Lower lobe of right lung (tissue), 2 donors: ENCODE data around the gene THAP10. TPM values are rescaled to one million over a fixed set of nuclear protein-coding genes. Genes with fewer than 3 reads are reported as not detected.

Experiments used
- ATAC-seq, 2 donors: fragments of 200-7000 bp; cut with Tn5 transposase; one replicate each; pipeline ENCODE4 v1.9.1; 2020 to 2022; ENCODE audit warnings: mild to moderate bottlenecking in 2 of 2, moderate library complexity in 2 of 2
- DNase-seq: peaks from one replicate; pipeline ENCODE4 v3.0.0-alpha.2; 2020
- H3K27ac ChIP-seq: fragments of 200-600 bp; one replicate; pipeline ENCODE4 v1.8.0; 2022
- H3K27me3 ChIP-seq: fragments of 200-600 bp; one replicate; pipeline ENCODE4 v1.8.0; 2022; ENCODE audit warnings: low read depth
- H3K36me3 ChIP-seq: fragments of 200-600 bp; one replicate; pipeline ENCODE4 v1.8.0; 2022; ENCODE audit warnings: mild to moderate bottlenecking
- H3K4me1 ChIP-seq: fragments of 200-600 bp; one replicate; pipeline ENCODE4 v1.8.0; 2022
- H3K4me3 ChIP-seq: fragments of 200-600 bp; one replicate; pipeline ENCODE4 v1.8.0; 2022; ENCODE audit warnings: mild to moderate bottlenecking
- H3K9me3 ChIP-seq: fragments of 200-600 bp; one replicate; pipeline ENCODE4 v1.8.0; 2022
- intact Hi-C: fragments of 100-400 bp; cut with DNase I; formaldehyde crosslinking; loops from one replicate; pipeline ENCODE4 v1.11.0; 2022
- total RNA-seq: library from RNA; stranded (reverse); fragmentation: NEBNext Ultra II Directional; extraction: Animal tissue kit (Norgen Biotek cat#: 25700); gene quantifications from one replicate; pipeline ENCODE4 v1.2.1, GENCODE V29; 2021
- TF ChIP-seq, protein P1 (sequence below): fragments of 200-600 bp; IDR thresholded peaks from one replicate; pipeline ENCODE4 v1.8.0; 2022; ENCODE audit warnings: antibody characterized with exemption, mild to moderate bottlenecking
- donor health status: DM: no; HTN: yes; CAD: no; lungs with severe emphysema.

Gene THAP10
- total RNA-seq, 1 donor from 2014 or later, result 2.4 TPM

DNA sequence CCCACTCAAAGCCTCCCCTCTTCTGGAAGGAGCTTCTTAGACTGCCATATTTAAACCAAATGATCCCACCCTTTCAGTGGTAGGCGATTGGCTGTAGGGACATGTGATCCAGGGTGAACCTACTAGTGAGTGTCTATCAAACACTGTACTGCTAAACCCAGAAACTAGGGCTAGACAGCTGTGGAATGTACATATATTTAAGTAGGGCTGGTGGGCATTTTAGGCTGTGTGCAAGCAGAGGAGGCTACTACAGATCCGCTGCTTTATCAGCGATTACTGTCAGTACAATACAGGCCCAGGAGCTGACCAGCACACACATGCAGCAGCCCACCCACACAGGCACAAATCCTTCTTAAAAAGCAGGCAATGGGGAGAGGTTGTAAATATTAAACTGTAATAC, 22.9 kb downstream of the THAP10 start:
- intact Hi-C loops, result no loop called here
- ATAC-seq, result no peak

DNA sequence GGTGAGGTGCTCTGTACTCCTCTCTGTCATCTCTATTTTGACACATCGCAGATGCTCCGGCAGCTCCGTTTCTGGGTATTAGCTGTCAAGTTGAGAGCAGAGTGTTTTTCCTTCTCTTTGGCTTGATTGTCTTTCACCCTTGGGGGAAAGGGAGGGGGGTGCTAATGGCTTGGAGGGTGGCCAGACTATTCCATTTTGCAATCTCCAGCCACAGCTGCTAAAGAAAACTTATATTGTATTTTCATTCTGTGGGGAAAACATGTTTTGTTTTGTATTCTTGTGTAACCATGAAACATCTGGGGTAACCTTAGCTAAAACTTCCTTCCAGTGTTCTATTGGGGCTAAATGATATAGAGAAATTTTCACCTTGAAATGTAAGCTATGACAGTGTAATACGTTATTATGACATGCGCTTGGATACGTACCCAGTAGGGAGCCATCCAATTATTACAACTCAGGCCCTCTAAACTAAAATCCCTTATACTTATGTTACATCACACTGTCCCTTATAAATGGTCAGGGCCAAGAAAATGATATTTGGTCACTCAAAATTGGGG, 24.2 kb downstream of the THAP10 start:
- H3K4me3 ChIP-seq, result no peak overlapping the region
- H3K36me3 ChIP-seq, result no peaks in the 10 kb centered on the region
- H3K4me1 ChIP-seq, result no peaks in the 10 kb centered on the region
- TF ChIP-seq, protein P1, sequence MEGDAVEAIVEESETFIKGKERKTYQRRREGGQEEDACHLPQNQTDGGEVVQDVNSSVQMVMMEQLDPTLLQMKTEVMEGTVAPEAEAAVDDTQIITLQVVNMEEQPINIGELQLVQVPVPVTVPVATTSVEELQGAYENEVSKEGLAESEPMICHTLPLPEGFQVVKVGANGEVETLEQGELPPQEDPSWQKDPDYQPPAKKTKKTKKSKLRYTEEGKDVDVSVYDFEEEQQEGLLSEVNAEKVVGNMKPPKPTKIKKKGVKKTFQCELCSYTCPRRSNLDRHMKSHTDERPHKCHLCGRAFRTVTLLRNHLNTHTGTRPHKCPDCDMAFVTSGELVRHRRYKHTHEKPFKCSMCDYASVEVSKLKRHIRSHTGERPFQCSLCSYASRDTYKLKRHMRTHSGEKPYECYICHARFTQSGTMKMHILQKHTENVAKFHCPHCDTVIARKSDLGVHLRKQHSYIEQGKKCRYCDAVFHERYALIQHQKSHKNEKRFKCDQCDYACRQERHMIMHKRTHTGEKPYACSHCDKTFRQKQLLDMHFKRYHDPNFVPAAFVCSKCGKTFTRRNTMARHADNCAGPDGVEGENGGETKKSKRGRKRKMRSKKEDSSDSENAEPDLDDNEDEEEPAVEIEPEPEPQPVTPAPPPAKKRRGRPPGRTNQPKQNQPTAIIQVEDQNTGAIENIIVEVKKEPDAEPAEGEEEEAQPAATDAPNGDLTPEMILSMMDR, result no peak
- H3K27ac ChIP-seq, result peak overlapping the region; percentile 33
- peak in 1 of 2 donors; percentile 25 for ATAC-seq
- no peaks in the 10 kb centered on the region for H3K9me3 ChIP-seq
- no peaks in the 10 kb centered on the region for H3K27me3 ChIP-seq
- no peak for DNase-seq
- intact Hi-C loops, result no loop called here

More for the DNA sequence above, 22.9 kb downstream of the THAP10 start:
- H3K4me3 ChIP-seq, result no peak overlapping the region
- H3K36me3 ChIP-seq, result no peaks in the 10 kb centered on the region
- H3K27ac ChIP-seq, result no peak overlapping the region
- H3K27me3 ChIP-seq, result no peaks in the 10 kb centered on the region
- no peaks in the 10 kb centered on the region for H3K9me3 ChIP-seq
- DNase-seq, result no peak
- H3K4me1 ChIP-seq, result no peaks in the 10 kb centered on the region
- TF ChIP-seq, protein P1, result no peak

DNA sequence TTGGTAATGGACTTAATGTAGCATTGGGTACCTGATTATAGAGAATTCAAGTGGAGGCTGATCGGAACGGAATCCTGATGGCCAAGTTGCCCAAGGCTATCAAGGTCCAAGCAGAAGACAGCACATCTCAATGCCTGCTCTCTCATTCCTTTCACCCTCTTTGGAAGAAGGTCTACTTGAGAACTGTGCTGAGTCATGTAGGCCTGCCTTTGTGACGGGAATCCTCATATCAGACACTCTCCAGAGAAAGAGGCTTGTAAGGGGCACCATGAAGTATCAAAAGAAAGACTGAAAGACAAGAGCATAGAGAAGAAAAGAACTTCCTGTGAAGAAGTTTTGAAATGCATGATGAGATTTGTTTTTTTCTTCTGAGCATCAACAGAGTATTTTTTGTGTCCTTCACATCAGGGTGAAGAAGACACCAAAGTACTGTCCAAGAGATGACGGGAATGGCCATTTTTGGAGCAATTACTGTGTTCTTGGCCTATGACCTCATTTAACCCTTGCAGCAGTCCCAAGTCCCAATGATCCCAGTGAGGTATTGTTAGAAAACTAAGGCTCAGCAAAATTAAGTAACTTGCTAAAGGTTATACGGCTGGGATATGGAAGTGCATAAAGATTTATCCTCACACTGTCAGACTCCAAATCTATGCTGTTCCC, 25.1 kb downstream of the THAP10 start:
- ATAC-seq (no peak), DNase-seq (no peak)
- intact Hi-C loops, result no loop called here
- Histone ChIP-seq H3K4me1 (no peaks in the 10 kb centered on the region), H3K27me3 (no peaks in the 10 kb centered on the region), H3K36me3 (no peaks in the 10 kb centered on the region), H3K4me3 (no peak overlapping the region), H3K9me3 (no peaks in the 10 kb centered on the region), H3K27ac (no peak overlapping the region)
- TF ChIP-seq, protein P1, result no peak

DNA sequence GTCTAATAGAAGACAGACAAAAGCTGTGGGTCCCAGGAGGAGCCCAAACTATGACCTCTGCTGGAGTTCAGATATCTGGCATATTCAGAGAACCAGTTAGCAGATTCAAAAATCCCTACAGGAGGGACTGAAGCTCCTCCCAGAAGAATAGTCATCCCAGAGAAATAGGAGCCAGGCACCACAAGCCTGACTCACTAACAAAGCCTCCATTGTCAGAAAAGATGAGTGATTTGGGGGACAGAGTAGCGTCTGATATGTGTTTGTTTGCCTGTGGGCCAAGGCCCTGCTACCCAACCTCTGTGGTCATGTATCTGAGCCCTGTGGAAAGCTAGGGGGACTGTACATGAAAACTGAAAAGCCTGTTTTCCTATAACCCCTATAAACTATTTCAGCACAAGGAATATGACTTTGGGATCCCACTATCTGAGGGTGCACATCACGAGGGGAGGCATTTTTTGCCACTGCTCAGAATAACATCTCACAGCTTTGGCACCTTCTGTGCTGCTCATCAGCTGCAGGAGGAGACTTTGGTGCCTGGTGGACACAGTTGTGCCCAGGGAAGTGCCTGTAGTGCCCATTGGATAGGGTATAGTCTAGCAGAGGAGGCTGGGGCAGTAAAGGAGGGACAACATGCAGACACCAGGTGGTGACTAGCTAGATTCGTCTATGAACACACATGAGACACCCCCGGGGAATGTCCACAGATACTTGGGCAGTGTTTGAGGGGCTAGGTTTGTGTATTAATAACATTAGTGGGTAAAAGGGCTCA, 28.6 kb downstream of the THAP10 start:
- no peak for DNase-seq
- Histone ChIP-seq H3K4me1 (no peaks in the 10 kb centered on the region), H3K27me3 (no peaks in the 10 kb centered on the region), H3K4me3 (no peak overlapping the region), H3K27ac (no peak overlapping the region), H3K36me3 (no peaks in the 10 kb centered on the region), H3K9me3 (no peaks in the 10 kb centered on the region)
- TF ChIP-seq, protein P1, result no peak
- no peak for ATAC-seq
- intact Hi-C loops, result no loop called here

DNA sequence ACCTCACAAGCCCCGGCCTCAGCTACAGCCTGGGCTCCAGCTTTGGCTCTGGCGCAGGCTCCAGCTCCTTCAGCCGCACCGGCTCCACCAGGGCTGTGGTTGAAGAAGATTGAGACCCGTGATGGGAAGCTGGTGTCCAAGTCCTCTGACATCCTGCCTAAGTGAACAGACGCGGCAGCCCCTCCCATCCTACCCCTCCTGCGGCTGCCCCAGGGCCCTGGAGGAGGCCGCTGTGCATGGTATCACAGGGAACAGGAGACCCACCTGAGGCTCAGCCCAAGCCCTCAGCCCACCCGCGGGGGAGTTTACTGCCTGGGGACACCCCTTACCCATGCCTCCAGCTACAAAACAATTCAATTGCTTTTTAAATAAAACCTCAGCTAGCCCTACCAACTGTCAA, 32.2 kb downstream of the THAP10 start:
- TF ChIP-seq, protein P1, result no peak
- intact Hi-C loops, result no loop called here
- DNase-seq (no peak), ATAC-seq (no peak)
- H3K36me3 ChIP-seq, result no peaks in the 10 kb centered on the region
- no peaks in the 10 kb centered on the region for H3K9me3 ChIP-seq
- H3K4me3 ChIP-seq, result no peak overlapping the region
- no peak overlapping the region for H3K27ac ChIP-seq
- H3K4me1 ChIP-seq, result peaks cover 6% of the 10 kb centered on the region
- H3K27me3 ChIP-seq, result peaks cover 4% of the 10 kb centered on the region
